Sigmoid colon (tissue), 7 donors: Measurements from ENCODE around the gene OVAAL. TPM values are rescaled to one million over a fixed set of nuclear protein-coding genes. Genes with fewer than 3 reads are reported as not detected.
"Not testable (repeated sequence)": the region's sequence is repeated elsewhere in the genome, so short reads cannot be mapped to it uniquely, and the experiment has no call there.

Experiments
- DNase-seq: peaks from one replicate; pipeline ENCODE4 v3.0.0-alpha.2; 2019
- H3K27ac ChIP-seq, 4 donors: fragments of 200-600 bp; sonication (generic); one replicate each; pipeline ENCODE4 v1.5.1; 2016 to 2019; ENCODE audit warnings: mild to moderate bottlenecking in 1 of 4
- H3K27me3 ChIP-seq, 3 donors: fragments of 200-600 bp; sonication (generic); one replicate each; pipeline ENCODE4 v1.5.1; 2019; ENCODE audit warnings: mild to moderate bottlenecking in 1 of 3
- H3K36me3 ChIP-seq, 4 donors: fragments of 200-600 bp; sonication (generic); one replicate each; pipeline ENCODE4 v1.5.1; 2016 to 2019
- H3K4me1 ChIP-seq, 4 donors: fragments of 200-600 bp; sonication (generic); one replicate each; pipeline ENCODE4 v1.5.1; 2017 to 2019
- H3K4me3 ChIP-seq, 4 donors: fragments of 200-600 bp; sonication (generic); one replicate each; pipeline ENCODE4 v1.5.1; 2017 to 2019; ENCODE audit warnings: mild to moderate bottlenecking in 2 of 4, moderate library complexity in 1 of 4
- H3K9me3 ChIP-seq, 4 donors: fragments of 200-600 bp in 3 of 4; sonication (generic) in 3 of 4; one replicate each; pipeline versions ENCODE4 v1.5.1 to v1.6.1; 2013 to 2019
- EP300 ChIP-seq, 4 donors: sonication (generic); formaldehyde crosslinking; IDR thresholded peaks; one replicate each; pipeline ENCODE4 v1.6.1; 2017; ENCODE audit warnings: antibody characterized with exemption in 4 of 4
- POLR2A ChIP-seq, 2 donors: fragments of 450-650 bp; IDR thresholded peaks; one replicate each; pipeline ENCODE4 v1.6.1; 2016; ENCODE audit warnings: antibody characterized with exemption in 2 of 2, mild to moderate bottlenecking in 2 of 2, moderate library complexity in 2 of 2
- POLR2AphosphoS5 ChIP-seq, 4 donors: sonication (generic); formaldehyde crosslinking; IDR thresholded peaks; one replicate each; pipeline ENCODE4 v1.6.1; 2017; ENCODE audit warnings: antibody characterized with exemption in 4 of 4
- WGBS, 2 donors: extraction: QIAGEN DNeasy Blood & Tissue Kit; methylation state at CpG; one replicate each; pipeline ENCODE4 v1.1.7; 2013; 5-methylcytosine and 5-hydroxymethylcytosine counted together
- intact Hi-C: fragments of 100-400 bp; cut with DNase I; formaldehyde crosslinking; loops from one replicate; pipeline ENCODE4 v1.15.1; 2023
- polyA plus RNA-seq, 3 donors: library from polyadenylated mRNA; stranded (reverse); fragments of 200-250 nt; gene quantifications; one replicate each; pipeline ENCODE4 v1.2.3, GENCODE V29; 2013
- total RNA-seq, 4 donors: library from RNA; depleted of rRNA; stranded (reverse); fragments of >200 nt; gene quantifications; one replicate each; pipeline ENCODE4 v1.1.0, GENCODE V29; 2016
- TF ChIP-seq, protein P1 (sequence below), 4 experiments: fragments of 450-650 bp in 3 of 4; fragments of 200-600 bp in 1 of 4; IDR thresholded peaks; one replicate each; pipeline ENCODE4 v1.5.1; 2016 to 2019; ENCODE audit warnings: antibody characterized with exemption in 4 of 4, mild to moderate bottlenecking in 3 of 4, moderate library complexity in 2 of 4
- donor health status: healthy with polysubstance abuse.
- donor health status: Bipolar disorder and iron deficiency.
- donor health status: healthy.

OVAAL gene
- total and polyA plus RNA-seq, 7 donors: not detected

DNA sequence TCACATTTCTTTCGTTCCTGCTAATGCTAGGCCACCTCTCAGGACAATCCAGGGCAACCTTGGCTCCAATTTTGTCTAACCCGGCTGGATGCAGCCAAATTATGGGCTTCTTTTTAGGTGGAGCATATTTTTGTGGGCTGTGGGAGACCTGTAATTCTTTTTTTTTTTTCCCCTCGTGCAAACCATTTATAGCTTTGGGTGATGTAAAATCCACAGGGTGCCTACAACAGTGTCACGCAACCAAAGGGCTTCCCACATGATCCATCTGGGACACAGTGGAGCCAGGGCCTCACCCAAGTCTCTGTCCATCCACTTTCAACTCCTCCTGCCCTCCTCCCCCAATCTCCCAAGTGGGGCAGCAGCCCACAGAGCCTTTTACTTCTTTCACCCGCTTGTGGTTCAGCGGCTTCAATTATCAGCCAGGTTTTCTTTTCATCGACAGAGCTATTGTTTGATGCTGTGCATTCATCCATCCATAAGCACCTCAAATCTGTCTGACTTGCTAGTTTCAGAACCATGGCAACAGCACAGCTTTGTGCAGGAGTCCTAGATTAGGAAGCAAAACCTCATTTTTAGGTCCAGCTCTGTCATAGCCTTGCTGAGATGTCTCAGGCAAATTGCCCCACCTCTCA lies 10.0 kb upstream of the OVAAL start:
- Histone ChIP-seq H3K27ac (no peak overlapping the region), H3K4me3 (no peak overlapping the region), H3K36me3 (no peaks in the 10 kb centered on the region), H3K9me3 (no peaks in the 10 kb centered on the region), H3K4me1 (no peaks in the 10 kb centered on the region), H3K27me3 (no peaks in the 10 kb centered on the region)
- intact Hi-C loops: no loop called here
- no peak for TF ChIP-seq POLR2A (IDR thresholded peaks at IDR 0.05)
- TF ChIP-seq EP300 (IDR thresholded peaks at IDR 0.05): no peak
- TF ChIP-seq, protein P1, sequence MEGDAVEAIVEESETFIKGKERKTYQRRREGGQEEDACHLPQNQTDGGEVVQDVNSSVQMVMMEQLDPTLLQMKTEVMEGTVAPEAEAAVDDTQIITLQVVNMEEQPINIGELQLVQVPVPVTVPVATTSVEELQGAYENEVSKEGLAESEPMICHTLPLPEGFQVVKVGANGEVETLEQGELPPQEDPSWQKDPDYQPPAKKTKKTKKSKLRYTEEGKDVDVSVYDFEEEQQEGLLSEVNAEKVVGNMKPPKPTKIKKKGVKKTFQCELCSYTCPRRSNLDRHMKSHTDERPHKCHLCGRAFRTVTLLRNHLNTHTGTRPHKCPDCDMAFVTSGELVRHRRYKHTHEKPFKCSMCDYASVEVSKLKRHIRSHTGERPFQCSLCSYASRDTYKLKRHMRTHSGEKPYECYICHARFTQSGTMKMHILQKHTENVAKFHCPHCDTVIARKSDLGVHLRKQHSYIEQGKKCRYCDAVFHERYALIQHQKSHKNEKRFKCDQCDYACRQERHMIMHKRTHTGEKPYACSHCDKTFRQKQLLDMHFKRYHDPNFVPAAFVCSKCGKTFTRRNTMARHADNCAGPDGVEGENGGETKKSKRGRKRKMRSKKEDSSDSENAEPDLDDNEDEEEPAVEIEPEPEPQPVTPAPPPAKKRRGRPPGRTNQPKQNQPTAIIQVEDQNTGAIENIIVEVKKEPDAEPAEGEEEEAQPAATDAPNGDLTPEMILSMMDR (IDR thresholded peaks at IDR 0.05): no peak
- TF ChIP-seq POLR2AphosphoS5 (IDR thresholded peaks at IDR 0.05): no peak
- 87 to 90% methylated on average over 7 of the region's 7 CpGs for WGBS, 2 donors
- no peak for DNase-seq

DNA sequence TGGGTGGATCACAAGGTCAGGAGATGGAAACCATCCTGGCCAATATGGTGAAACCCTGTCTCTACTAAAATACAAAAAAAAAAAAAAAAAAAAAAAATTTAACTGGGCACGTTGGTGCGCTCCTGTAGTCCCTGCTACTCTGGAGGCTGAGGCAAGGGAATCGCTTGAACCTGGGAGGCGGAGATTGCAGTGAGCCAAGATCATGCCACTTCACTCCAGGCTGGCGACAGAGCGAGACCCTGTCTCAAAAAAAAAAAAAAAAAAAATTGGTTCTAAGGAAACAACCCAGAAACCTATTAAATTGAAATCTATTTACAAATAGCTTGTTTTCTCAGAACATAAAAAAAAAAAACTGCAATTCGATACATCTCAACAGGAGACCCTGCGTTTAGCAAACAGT lies 9.0 kb upstream of the OVAAL start:
- 94 to 95% methylated on average over 8 of the region's 8 CpGs for WGBS, 2 donors
- H3K27me3 ChIP-seq, intact Hi-C loops, H3K4me1 ChIP-seq, H3K4me3 ChIP-seq, H3K27ac ChIP-seq, H3K36me3 ChIP-seq, H3K9me3 ChIP-seq, DNase-seq: not testable (repeated sequence)

DNA sequence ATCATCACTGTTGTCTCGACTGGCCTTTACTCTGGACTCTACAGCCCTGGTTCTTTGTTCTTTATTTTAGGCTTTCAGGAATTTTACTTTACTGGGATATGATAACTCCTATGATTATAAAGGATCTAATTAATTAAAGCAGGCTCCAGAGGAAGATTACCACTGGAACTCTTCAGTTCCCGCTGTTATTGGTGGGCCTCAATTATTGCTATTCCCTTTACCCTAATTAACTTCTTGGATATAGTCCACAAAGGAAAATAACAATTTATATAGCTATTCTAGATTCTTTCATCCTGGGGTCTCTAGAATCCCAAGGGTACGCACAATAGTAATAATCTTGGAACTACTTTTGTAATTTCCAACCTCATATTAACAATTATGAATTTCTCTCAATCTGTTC lies 8.5 kb upstream of the OVAAL start:
- H3K9me3 ChIP-seq: no peaks in the 10 kb centered on the region
- no peak for DNase-seq
- H3K4me1 ChIP-seq: no peaks in the 10 kb centered on the region
- intact Hi-C loops: no loop called here
- WGBS, 2 donors: 78 to 95% methylated on average over 3 of the region's 3 CpGs
- H3K36me3 ChIP-seq: no peaks in the 10 kb centered on the region
- TF ChIP-seq, protein P1 (IDR thresholded peaks at IDR 0.05): no peak
- no peak for TF ChIP-seq EP300 (IDR thresholded peaks at IDR 0.05)
- no peak for TF ChIP-seq POLR2AphosphoS5 (IDR thresholded peaks at IDR 0.05)
- no peak for TF ChIP-seq POLR2A (IDR thresholded peaks at IDR 0.05)
- no peak overlapping the region for H3K27ac ChIP-seq
- H3K27me3 ChIP-seq: no peaks in the 10 kb centered on the region
- H3K4me3 ChIP-seq: no peak overlapping the region

DNA sequence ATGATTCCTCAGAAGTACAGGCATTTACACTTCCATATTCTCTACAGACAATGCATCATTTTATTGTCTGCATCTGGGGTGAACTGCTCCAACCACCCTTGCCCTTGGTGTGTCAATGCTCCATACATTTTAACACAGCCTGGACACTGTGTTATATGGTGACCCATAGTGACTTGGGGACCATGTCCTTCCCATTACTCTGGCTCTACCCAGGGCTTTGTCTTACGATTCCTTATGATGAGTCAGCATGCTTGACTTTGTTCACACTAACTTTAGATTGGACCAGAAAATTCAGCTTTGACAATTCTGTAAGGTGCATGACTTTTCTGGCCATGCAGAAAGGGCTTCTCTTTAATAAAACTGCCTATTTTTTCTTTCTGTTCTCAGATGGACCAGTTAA lies 6.8 kb upstream of the OVAAL start:
- TF ChIP-seq, protein P1 (IDR thresholded peaks at IDR 0.05): no peak
- TF ChIP-seq EP300 (IDR thresholded peaks at IDR 0.05) (no peak), POLR2A (IDR thresholded peaks at IDR 0.05) (no peak), POLR2AphosphoS5 (IDR thresholded peaks at IDR 0.05) (no peak)
- intact Hi-C loops: no loop called here
- Histone ChIP-seq H3K27me3 (no peaks in the 10 kb centered on the region), H3K36me3 (no peaks in the 10 kb centered on the region), H3K9me3 (no peaks in the 10 kb centered on the region), H3K4me1 (no peaks in the 10 kb centered on the region), H3K27ac (no peak overlapping the region), H3K4me3 (no peak overlapping the region)
- DNase-seq: no peak
- WGBS, 2 donors: 78 to 92% methylated on average over 1 of the region's 1 CpG

- H3K27me3 ChIP-seq, intact Hi-C loops, H3K9me3 ChIP-seq, H3K4me3 ChIP-seq, H3K36me3 ChIP-seq, H3K4me1 ChIP-seq, DNase-seq, H3K27ac ChIP-seq: not testable (repeated sequence)
- 94 to 97% methylated on average over 2 of the region's 2 CpGs for WGBS, 2 donors
These were observed 5.7 kb upstream of the OVAAL start for GRCh38 chr1:180553046-180553445.

- DNase-seq: no peak
- TF ChIP-seq EP300 (IDR thresholded peaks at IDR 0.05) (no peak), POLR2A (IDR thresholded peaks at IDR 0.05) (no peak), POLR2AphosphoS5 (IDR thresholded peaks at IDR 0.05) (no peak)
- TF ChIP-seq, protein P1 (IDR thresholded peaks at IDR 0.05): no peak
- Histone ChIP-seq H3K27ac (no peak overlapping the region), H3K36me3 (no peaks in the 10 kb centered on the region), H3K27me3 (no peaks in the 10 kb centered on the region), H3K4me1 (no peaks in the 10 kb centered on the region), H3K9me3 (no peaks in the 10 kb centered on the region), H3K4me3 (no peak overlapping the region)
- intact Hi-C loops: no loop called here
These were observed 3.4 kb upstream of the OVAAL start for GRCh38 chr1:180555411-180555810.
